CD4-positive, CD25-positive, alpha-beta regulatory T cell (primary cell): Measurements from ENCODE around the gene UBA6. TPM values are rescaled to one million over a fixed set of nuclear protein-coding genes. Genes with fewer than 3 reads are reported as not detected.
A peak's percentile ranks its signal among the peaks of the same experiment; 100 is the strongest.
"Not testable (repeated sequence)": the region's sequence is repeated elsewhere in the genome, so short reads cannot be mapped to it uniquely, and the experiment has no call there.

Experiments
- ATAC-seq, 2 donors: fragments of 150-1000 bp; cut with Tn5 transposase; one replicate each; pipeline ENCODE4 v1.10.0; 2021; ENCODE audit warnings: low read depth in 2 of 2, moderate number of reproducible peaks in 2 of 2, moderate library complexity in 1 of 2
- DNase-seq, 3 donors: peaks; one replicate each; pipeline versions ENCODE4 v3.0.0 to v3.0.0-alpha.2; 2012 to 2022; ENCODE audit warnings: mixed read lengths in 1 of 3
- H3K27ac ChIP-seq: one replicate; pipeline ENCODE4 v1.7.0; 2013; ENCODE audit warnings: mild to moderate bottlenecking, low read length; ENCODE audit not compliant: insufficient read depth, poor library complexity, severe bottlenecking
- H3K27me3 ChIP-seq: one replicate; pipeline ENCODE4 v1.7.0; 2013; ENCODE audit warnings: low read length; ENCODE audit not compliant: control insufficient read depth, insufficient read depth
- H3K36me3 ChIP-seq: one replicate; pipeline ENCODE4 v1.7.0; 2013; ENCODE audit warnings: mild to moderate bottlenecking, low read length, moderate library complexity; ENCODE audit not compliant: control insufficient read depth, insufficient read depth
- H3K4me1 ChIP-seq: 2 replicates; pipeline ENCODE4 v1.7.0; 2013; ENCODE audit warnings: mild to moderate bottlenecking, low read length; ENCODE audit not compliant: insufficient read depth, control insufficient read depth, poor library complexity, severe bottlenecking
- H3K4me3 ChIP-seq: one replicate; pipeline ENCODE4 v1.7.0; 2013; ENCODE audit warnings: low read depth, mild to moderate bottlenecking, low read length, moderate library complexity
- H3K9me3 ChIP-seq, 2 experiments: 1 replicate in 1 of 2; 2 replicates in 1 of 2; pipeline ENCODE4 v1.7.0; 2013; ENCODE audit warnings: low read length in 2 of 2, mild to moderate bottlenecking in 1 of 2, moderate library complexity in 1 of 2; ENCODE audit not compliant: control insufficient read depth in 2 of 2
- H3K27ac Mint-ChIP-seq, 3 donors: one replicate each; pipeline ENCODE4 v1.8.0; 2020 to 2022; ENCODE audit warnings: mild to moderate bottlenecking in 3 of 3, mixed read lengths in 3 of 3, moderate library complexity in 2 of 3
- H3K27me3 Mint-ChIP-seq: one replicate; pipeline ENCODE4 v1.8.0; 2022; ENCODE audit warnings: mild to moderate bottlenecking, mixed read lengths
- H3K36me3 Mint-ChIP-seq: one replicate; pipeline ENCODE4 v1.8.0; 2020; ENCODE audit warnings: mixed read lengths
- H3K4me1 Mint-ChIP-seq, 4 donors: one replicate each; pipeline ENCODE4 v1.8.0; 2020 to 2022; ENCODE audit warnings: mixed read lengths in 4 of 4, mild to moderate bottlenecking in 1 of 4
- H3K4me3 Mint-ChIP-seq, 4 donors: one replicate each; pipeline ENCODE4 v1.8.0; 2020 to 2022; ENCODE audit warnings: mild to moderate bottlenecking in 4 of 4, mixed read lengths in 4 of 4, moderate library complexity in 3 of 4
- H3K9me3 Mint-ChIP-seq, 7 donors: one replicate each; pipeline ENCODE4 v1.8.0; 2020 to 2022; ENCODE audit warnings: mixed read lengths in 7 of 7, mild to moderate bottlenecking in 3 of 7, moderate library complexity in 2 of 7
- polyA plus RNA-seq, 4 donors: library from polyadenylated mRNA; unstranded; fragments of 300-500 nt; fragmentation: Illumina TruSeq; gene quantifications; one replicate each; pipeline ENCODE4 v1.2.3, GENCODE V29; 2021
- total RNA-seq: library from RNA; stranded (reverse); gene quantifications from one replicate; pipeline ENCODE4 v1.2.3, GENCODE V29; 2022

UBA6 gene
- total and polyA plus RNA-seq, 5 donors from 2014 or later: 21.6 to 64.1 (median 28.9) TPM

DNA sequence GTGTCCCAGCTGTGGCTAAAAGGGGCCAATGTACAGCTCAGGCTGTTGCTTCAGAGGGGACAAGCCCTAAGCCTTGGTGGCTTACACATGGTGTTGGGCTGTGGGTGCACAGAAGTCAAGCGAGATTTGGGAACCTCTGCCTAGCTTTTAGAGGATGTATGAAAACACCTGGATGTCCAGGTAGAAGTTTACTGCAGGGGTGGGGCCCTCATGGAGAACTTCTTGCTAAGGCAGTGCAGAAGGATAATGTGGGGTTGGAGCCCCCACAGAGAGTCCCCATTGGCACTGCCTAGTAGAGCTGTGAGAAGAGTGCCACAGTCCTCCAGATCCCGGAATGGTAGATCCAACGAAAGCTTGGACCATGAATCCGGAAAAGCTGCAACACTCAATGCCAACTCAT lies 40.5 kb downstream of the UBA6 start:
- H3K27me3 Mint-ChIP-seq: no peaks in the 10 kb centered on the region
- Histone ChIP-seq H3K4me1 (no peaks in the 10 kb centered on the region), H3K27ac (no peak overlapping the region), H3K36me3 (peaks cover 69% of the 10 kb centered on the region), H3K27me3 (no peaks in the 10 kb centered on the region), H3K9me3 (peaks cover 15 to 19% of the 10 kb centered on the region in 2 experiments), H3K4me3 (no peak overlapping the region)
- H3K9me3 Mint-ChIP-seq: peaks cover 0 to 26% (median 6%) of the 10 kb centered on the region in 7 donors
- ATAC-seq (no peak), DNase-seq (no peak)
- H3K4me1 Mint-ChIP-seq: peaks cover 0 to 11% (median 4%) of the 10 kb centered on the region in 4 donors
- peaks cover 73% of the 10 kb centered on the region for H3K36me3 Mint-ChIP-seq
- H3K4me3 Mint-ChIP-seq: no peak overlapping the region
- no peak overlapping the region for H3K27ac Mint-ChIP-seq

DNA sequence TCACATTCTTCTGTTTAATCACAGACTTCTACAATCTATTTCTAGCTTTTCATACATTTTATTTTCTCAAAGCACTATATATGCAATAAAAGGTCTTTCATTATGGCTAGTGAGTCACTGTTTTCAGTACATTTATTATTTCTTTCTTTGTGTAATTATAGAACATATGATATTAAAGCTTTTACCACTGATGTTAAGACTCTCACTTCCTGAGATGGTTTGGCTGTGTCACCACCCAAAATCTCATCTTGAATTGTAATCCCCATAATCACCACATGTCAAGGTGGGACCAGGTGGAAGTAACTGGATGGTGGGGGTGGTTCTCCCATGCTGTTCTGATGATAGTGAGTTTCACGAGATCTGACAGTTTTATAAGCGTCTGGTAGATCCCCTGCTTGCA lies 41.9 kb downstream of the UBA6 start:
- H3K4me1 ChIP-seq: no peaks in the 10 kb centered on the region
- Mint-ChIP-seq H3K4me1 (peaks cover 0 to 16% (median 4%) of the 10 kb centered on the region in 4 donors), H3K27me3 (no peaks in the 10 kb centered on the region), H3K9me3 (peaks cover 0 to 30% (median 8%) of the 10 kb centered on the region in 7 donors), H3K4me3 (no peak overlapping the region), H3K36me3 (peaks cover 85% of the 10 kb centered on the region), H3K27ac (no peak overlapping the region)
- peaks cover 62% of the 10 kb centered on the region for H3K36me3 ChIP-seq
- H3K9me3 ChIP-seq: peaks cover 15 to 19% of the 10 kb centered on the region in 2 experiments
- no peak for ATAC-seq
- no peak for DNase-seq
- H3K27me3 ChIP-seq: no peaks in the 10 kb centered on the region
- H3K27ac ChIP-seq: no peak overlapping the region
- no peak overlapping the region for H3K4me3 ChIP-seq

DNA sequence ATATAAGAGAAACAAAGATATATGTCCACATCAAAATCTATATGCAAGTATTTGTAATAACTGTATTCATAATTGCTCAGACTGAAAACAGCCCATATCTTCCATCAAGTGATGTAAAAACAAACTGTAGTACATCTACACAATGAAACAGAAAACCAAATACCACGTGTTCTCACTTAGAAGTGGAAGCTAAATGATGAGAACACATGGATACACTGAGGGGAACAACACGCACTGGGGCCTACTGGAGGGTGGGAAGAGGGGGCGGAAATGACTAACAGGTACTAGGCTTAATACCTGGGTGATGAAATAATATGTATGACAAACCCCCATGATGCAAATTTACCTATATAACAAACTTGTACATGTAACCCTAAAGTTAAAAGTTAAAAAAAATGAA lies 42.7 kb downstream of the UBA6 start:
- Mint-ChIP-seq H3K27ac (no peak overlapping the region), H3K4me1 (peaks cover 0 to 16% (median 5%) of the 10 kb centered on the region in 4 donors), H3K4me3 (no peak overlapping the region), H3K9me3 (peaks cover 0 to 30% (median 8%) of the 10 kb centered on the region in 7 donors), H3K27me3 (no peaks in the 10 kb centered on the region), H3K36me3 (peaks cover 87% of the 10 kb centered on the region)
- Histone ChIP-seq H3K27ac (no peak overlapping the region), H3K9me3 (peaks cover 15 to 19% of the 10 kb centered on the region in 2 experiments), H3K27me3 (no peaks in the 10 kb centered on the region), H3K4me3 (no peak overlapping the region), H3K36me3 (peaks cover 61% of the 10 kb centered on the region), H3K4me1 (no peaks in the 10 kb centered on the region)
- no peak for ATAC-seq
- no peak for DNase-seq

DNA sequence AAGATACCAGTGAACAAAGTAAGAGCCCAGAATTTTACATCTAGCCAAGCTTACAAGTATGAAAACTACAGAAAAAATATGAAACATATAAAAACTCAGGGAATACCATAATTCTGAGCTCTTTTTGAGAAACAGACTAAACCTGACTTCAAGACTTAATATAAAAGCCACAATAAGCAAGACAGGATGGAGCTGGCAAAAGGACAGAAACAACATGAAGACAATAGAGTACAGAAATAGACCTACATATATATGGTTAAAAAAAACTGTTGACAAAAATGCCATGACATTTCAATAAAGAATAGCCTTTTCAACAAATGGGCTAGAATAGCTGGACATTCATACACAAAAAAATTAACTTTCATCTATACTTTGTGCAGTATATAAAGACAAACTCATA lies 49.4 kb downstream of the UBA6 start:
- Mint-ChIP-seq H3K36me3 (peaks cover 55% of the 10 kb centered on the region), H3K27me3 (no peaks in the 10 kb centered on the region), H3K9me3 (peaks cover 0 to 6% (median 0%) of the 10 kb centered on the region in 7 donors), H3K4me1 (peaks cover 0 to 7% (median 5%) of the 10 kb centered on the region in 4 donors), H3K27ac (no peak overlapping the region), H3K4me3 (no peak overlapping the region)
- no peaks in the 10 kb centered on the region for H3K4me1 ChIP-seq
- ATAC-seq (no peak), DNase-seq (no peak)
- H3K27ac ChIP-seq: no peak overlapping the region
- no peaks in the 10 kb centered on the region for H3K9me3 ChIP-seq
- H3K4me3 ChIP-seq: no peak overlapping the region
- H3K36me3 ChIP-seq: peaks cover 20% of the 10 kb centered on the region
- no peaks in the 10 kb centered on the region for H3K27me3 ChIP-seq

DNA sequence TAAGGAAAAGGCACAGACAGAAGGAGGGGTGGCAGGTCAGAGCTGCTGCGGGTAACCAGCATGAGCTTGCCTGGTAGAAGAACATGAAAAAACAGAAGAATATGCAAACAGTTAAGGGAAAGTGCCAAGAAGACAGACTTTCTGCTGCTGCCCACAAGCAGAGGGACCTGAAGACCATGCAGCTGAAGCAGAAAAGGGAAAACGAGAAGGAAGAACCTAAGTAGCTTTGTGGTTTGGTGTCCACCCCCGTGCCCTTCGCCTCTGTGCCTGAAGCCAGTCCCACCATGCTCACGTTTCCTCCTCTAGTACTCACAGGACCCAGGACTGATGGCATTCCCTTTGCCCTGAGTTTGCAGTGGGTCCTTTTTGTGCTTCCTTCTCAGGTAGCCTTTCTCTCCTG lies 62.8 kb downstream of the UBA6 start:
- Mint-ChIP-seq H3K4me1 (peaks cover 0 to 10% (median 3%) of the 10 kb centered on the region in 4 donors), H3K4me3 (no peak overlapping the region), H3K27ac (peak overlapping the region in 1 of 3 donors; percentile 83), H3K36me3 (peaks cover 40% of the 10 kb centered on the region), H3K27me3 (no peaks in the 10 kb centered on the region), H3K9me3 (peaks cover 0 to 2% (median 0%) of the 10 kb centered on the region in 7 donors)
- Histone ChIP-seq H3K27me3 (no peaks in the 10 kb centered on the region), H3K4me1 (no peaks in the 10 kb centered on the region), H3K36me3 (peaks cover 41% of the 10 kb centered on the region), H3K9me3 (no peaks in the 10 kb centered on the region), H3K27ac (no peak overlapping the region), H3K4me3 (no peak overlapping the region)
- ATAC-seq (no peak), DNase-seq (no peak)

DNA sequence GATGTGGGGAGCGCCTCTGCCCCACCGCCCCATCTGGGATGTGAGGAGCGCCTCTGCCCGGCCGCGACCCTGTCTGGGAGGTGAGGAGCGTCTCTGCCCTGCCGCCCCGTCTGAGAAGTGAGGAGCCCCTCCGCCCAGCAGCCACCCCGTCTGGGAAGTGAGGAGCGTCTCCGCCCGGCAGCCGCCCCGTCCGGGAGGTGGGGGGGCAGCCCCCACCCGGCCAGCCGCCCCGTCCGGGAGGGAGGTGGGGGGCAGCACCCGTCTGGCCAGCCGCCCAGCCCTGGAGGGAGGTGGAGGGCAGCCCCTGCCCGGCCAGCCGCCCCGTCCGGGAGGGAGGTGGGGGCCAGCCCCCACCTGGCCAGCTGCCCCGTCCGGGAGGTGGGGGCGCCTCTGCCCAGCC lies 64.0 kb downstream of the UBA6 start:
- peaks cover 41% of the 10 kb centered on the region for H3K36me3 Mint-ChIP-seq
- not testable (repeated sequence) for DNase-seq, H3K27me3 Mint-ChIP-seq, H3K4me3 ChIP-seq, H3K9me3 ChIP-seq, H3K9me3 Mint-ChIP-seq, H3K27me3 ChIP-seq, H3K27ac Mint-ChIP-seq, H3K4me3 Mint-ChIP-seq, ATAC-seq, H3K4me1 ChIP-seq, H3K27ac ChIP-seq
- H3K4me1 Mint-ChIP-seq: peaks cover 0 to 17% (median 9%) of the 10 kb centered on the region in 4 donors
- peaks cover 49% of the 10 kb centered on the region for H3K36me3 ChIP-seq

DNA sequence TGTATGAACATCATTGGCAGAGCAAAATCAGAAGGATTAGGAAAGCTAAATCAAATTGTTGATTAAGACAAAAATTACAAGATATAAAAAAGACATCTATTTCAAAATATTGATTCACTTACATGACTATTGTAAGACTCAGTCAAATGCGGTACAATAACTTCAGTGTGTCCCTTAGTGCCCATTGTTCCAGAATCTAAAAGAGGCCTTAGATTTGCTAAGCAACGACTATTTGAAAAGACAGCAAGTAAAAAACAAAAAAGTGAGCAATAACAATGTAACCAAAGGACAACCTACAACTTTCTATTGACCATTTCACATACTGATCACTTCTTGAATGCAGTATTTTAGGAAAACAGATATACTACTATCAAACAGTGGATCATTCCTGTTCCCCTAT lies 65.6 kb downstream of the UBA6 start:
- Mint-ChIP-seq H3K4me3 (no peak overlapping the region), H3K27me3 (no peaks in the 10 kb centered on the region), H3K27ac (no peak overlapping the region), H3K4me1 (peaks cover 0 to 17% (median 9%) of the 10 kb centered on the region in 4 donors), H3K36me3 (peaks cover 51% of the 10 kb centered on the region), H3K9me3 (peaks cover 0 to 2% (median 0%) of the 10 kb centered on the region in 7 donors)
- H3K4me1 ChIP-seq: no peaks in the 10 kb centered on the region
- DNase-seq (no peak), ATAC-seq (no peak)
- H3K36me3 ChIP-seq: peaks cover 58% of the 10 kb centered on the region
- no peak overlapping the region for H3K27ac ChIP-seq
- no peaks in the 10 kb centered on the region for H3K9me3 ChIP-seq
- H3K4me3 ChIP-seq: no peak overlapping the region
- H3K27me3 ChIP-seq: no peaks in the 10 kb centered on the region

DNA sequence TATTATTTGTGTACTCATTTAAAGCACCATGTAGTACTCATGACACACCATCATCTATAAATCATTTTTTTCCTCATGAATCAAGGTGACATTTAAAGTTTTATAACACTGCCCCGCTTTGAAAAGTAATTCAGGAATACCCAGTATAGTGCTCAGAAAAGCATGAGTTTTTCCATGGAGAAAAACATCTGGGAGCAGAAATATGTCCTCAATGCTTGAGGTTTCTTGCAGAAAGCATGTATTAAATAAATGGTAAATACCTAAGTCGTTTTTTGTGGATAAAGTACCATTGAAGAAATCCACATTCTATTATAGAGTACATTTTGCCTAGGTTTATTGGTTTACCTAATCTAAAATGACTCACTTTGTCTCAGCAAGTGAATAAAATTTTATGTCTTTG lies 66.2 kb downstream of the UBA6 start:
- peaks cover 0 to 2% (median 0%) of the 10 kb centered on the region in 7 donors for H3K9me3 Mint-ChIP-seq
- H3K4me3 Mint-ChIP-seq: no peak overlapping the region
- no peak overlapping the region for H3K27ac Mint-ChIP-seq
- peaks cover 61% of the 10 kb centered on the region for H3K36me3 ChIP-seq
- no peaks in the 10 kb centered on the region for H3K4me1 ChIP-seq
- H3K4me3 ChIP-seq: no peak overlapping the region
- no peaks in the 10 kb centered on the region for H3K9me3 ChIP-seq
- no peak for DNase-seq
- ATAC-seq: no peak
- no peaks in the 10 kb centered on the region for H3K27me3 ChIP-seq
- H3K4me1 Mint-ChIP-seq: peaks cover 0 to 17% (median 9%) of the 10 kb centered on the region in 4 donors
- H3K27ac ChIP-seq: no peak overlapping the region
- H3K27me3 Mint-ChIP-seq: no peaks in the 10 kb centered on the region
- peaks cover 51% of the 10 kb centered on the region for H3K36me3 Mint-ChIP-seq
